ENCODE results near the gene CADM1. TPM values are rescaled to one million over a fixed set of nuclear protein-coding genes. Genes with fewer than 3 reads are reported as not detected.
A peak's percentile ranks its signal among the peaks of the same experiment; 100 is the strongest.

Gene CADM1
- total and polyA plus RNA-seq, 4 donors: 13.0 to 40.6 (median 28.9) TPM

DNA sequence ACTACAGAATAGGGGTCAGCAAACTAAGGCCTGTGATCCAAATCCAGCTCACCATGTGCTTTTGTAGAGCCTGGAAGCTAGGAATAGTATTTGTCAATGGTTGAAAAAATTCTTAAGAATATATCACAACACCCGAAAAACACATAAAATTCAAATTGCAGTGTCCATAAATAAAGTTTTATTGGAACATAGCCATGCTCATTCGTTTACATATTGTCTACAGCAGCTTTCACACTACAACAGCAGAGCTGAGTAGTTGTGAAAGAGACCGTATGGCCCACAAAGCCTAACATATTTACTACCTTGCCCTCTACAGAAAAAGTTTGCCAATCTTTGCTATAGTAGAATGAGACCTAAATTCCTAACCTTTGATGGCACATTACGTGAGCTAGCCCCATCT lies 125.7 kb downstream of the CADM1 start (continued):
- TF ChIP-seq, protein P1, sequence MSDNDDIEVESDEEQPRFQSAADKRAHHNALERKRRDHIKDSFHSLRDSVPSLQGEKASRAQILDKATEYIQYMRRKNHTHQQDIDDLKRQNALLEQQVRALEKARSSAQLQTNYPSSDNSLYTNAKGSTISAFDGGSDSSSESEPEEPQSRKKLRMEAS (IDR thresholded peaks at IDR 0.05): no peak
- no peak for TF ChIP-seq EGR1 (IDR thresholded peaks at IDR 0.05; ENCODE audit: low read depth in 2 of 2)
- no peak for TF ChIP-seq RAD21 (IDR thresholded peaks at IDR 0.05)
- no peak for TF ChIP-seq FOXA1 (IDR thresholded peaks at IDR 0.05)
- TF ChIP-seq, protein P2, sequence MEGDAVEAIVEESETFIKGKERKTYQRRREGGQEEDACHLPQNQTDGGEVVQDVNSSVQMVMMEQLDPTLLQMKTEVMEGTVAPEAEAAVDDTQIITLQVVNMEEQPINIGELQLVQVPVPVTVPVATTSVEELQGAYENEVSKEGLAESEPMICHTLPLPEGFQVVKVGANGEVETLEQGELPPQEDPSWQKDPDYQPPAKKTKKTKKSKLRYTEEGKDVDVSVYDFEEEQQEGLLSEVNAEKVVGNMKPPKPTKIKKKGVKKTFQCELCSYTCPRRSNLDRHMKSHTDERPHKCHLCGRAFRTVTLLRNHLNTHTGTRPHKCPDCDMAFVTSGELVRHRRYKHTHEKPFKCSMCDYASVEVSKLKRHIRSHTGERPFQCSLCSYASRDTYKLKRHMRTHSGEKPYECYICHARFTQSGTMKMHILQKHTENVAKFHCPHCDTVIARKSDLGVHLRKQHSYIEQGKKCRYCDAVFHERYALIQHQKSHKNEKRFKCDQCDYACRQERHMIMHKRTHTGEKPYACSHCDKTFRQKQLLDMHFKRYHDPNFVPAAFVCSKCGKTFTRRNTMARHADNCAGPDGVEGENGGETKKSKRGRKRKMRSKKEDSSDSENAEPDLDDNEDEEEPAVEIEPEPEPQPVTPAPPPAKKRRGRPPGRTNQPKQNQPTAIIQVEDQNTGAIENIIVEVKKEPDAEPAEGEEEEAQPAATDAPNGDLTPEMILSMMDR (IDR thresholded peaks at IDR 0.05; ENCODE audit: low read depth, low read length, missing input control): no peak
- no peak for TF ChIP-seq FOXA2 (IDR thresholded peaks at IDR 0.05)

DNA sequence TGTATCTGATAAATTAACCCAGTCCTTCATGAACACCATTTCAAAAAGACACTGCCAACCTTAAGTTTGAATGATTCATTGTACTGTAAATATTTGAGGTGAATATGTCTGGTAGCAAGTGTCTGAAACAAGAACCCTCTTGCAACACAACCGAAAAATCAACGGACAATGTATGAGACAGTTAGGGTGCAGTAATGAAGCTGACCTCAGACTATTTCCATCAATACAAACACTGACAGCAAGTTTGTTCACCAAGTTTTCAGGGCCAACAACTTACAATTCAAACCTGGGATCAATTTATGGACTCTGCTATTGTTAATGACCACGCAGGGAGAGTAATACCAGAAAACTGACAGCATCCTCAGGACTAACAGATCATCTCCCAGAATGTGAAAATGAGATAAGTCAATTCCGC lies 126.3 kb downstream of the CADM1 start:
- Histone ChIP-seq H3K27ac (ENCODE audit: low read depth in 1 of 2, low read length in 2 of 2) (no peak overlapping the region), H3K4me1 (ENCODE audit: control insufficient read depth in 4 of 4, insufficient read depth in 4 of 4, low read length in 3 of 4) (peaks cover 0 to 8% (median 4%) of the 10 kb centered on the region in 4 donors), H3K9ac (ENCODE audit: low read depth in 1 of 2, low read length in 2 of 2) (no peak overlapping the region), H3K27me3 (ENCODE audit: control insufficient read depth in 4 of 4, insufficient read depth in 4 of 4, low read length in 3 of 4) (no peaks in the 10 kb centered on the region), H3K9me3 (ENCODE audit: control insufficient read depth in 4 of 4, low read length in 3 of 4) (no peaks in the 10 kb centered on the region), H3K36me3 (ENCODE audit: control insufficient read depth in 4 of 4, insufficient read depth in 3 of 4, low read depth in 1 of 4, low read length in 3 of 4) (no peaks in the 10 kb centered on the region), H3K4me3 (ENCODE audit: low read depth in 1 of 3, low read length in 3 of 3) (no peak overlapping the region)
- DNase-seq (ENCODE audit: low spot score): no peak
- TF ChIP-seq RAD21 (IDR thresholded peaks at IDR 0.05) (peak in 1 of 2 donors; percentile 17), HNF4A (conservative IDR thresholded peaks at IDR 0.05) (peak; percentile 25 to 54), GABPA (IDR thresholded peaks at IDR 0.05 in 1 of 2, conservative IDR thresholded peaks at IDR 0.05 in 1 of 2) (no peak), JUND (IDR thresholded peaks at IDR 0.05) (peak in 1 of 2 donors; percentile 50), RXRA (IDR thresholded peaks at IDR 0.05) (peak in 1 of 2 donors; percentile 44)
- TF ChIP-seq, protein P3, sequence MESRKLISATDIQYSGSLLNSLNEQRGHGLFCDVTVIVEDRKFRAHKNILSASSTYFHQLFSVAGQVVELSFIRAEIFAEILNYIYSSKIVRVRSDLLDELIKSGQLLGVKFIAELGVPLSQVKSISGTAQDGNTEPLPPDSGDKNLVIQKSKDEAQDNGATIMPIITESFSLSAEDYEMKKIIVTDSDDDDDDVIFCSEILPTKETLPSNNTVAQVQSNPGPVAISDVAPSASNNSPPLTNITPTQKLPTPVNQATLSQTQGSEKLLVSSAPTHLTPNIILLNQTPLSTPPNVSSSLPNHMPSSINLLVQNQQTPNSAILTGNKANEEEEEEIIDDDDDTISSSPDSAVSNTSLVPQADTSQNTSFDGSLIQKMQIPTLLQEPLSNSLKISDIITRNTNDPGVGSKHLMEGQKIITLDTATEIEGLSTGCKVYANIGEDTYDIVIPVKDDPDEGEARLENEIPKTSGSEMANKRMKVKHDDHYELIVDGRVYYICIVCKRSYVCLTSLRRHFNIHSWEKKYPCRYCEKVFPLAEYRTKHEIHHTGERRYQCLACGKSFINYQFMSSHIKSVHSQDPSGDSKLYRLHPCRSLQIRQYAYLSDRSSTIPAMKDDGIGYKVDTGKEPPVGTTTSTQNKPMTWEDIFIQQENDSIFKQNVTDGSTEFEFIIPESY (IDR thresholded peaks at IDR 0.05): no peak
- 51% methylated on average over 4 of the region's 4 CpGs for WGBS

DNA sequence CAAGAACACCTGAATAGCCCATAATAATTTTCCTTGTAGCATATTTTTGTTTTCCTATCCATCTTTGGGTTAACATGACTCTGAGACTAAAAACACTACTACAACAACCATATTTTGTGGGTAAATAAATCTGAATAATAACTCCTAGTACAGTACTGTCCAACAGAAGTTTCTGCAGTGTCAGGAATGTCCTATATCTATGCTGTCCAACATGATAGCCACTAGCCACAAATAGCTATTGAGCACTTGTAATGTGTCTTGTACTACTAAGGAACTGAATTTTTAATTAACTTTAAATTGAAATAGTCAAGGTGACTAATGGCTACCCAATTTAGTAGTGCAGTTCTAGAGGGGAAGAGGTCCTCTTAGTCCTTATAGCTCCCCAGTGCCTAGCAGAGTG lies 135.6 kb downstream of the CADM1 start:
- Histone ChIP-seq H3K9me3 (ENCODE audit: control insufficient read depth in 4 of 4, low read length in 3 of 4) (no peaks in the 10 kb centered on the region), H3K4me1 (ENCODE audit: control insufficient read depth in 4 of 4, insufficient read depth in 4 of 4, low read length in 3 of 4) (no peaks in the 10 kb centered on the region), H3K36me3 (ENCODE audit: control insufficient read depth in 4 of 4, insufficient read depth in 3 of 4, low read depth in 1 of 4, low read length in 3 of 4) (peaks cover 0 to 3% (median 0%) of the 10 kb centered on the region in 4 donors), H3K4me3 (ENCODE audit: low read depth in 1 of 3, low read length in 3 of 3) (no peak overlapping the region), H3K27ac (ENCODE audit: low read depth in 1 of 2, low read length in 2 of 2) (no peak overlapping the region), H3K9ac (ENCODE audit: low read depth in 1 of 2, low read length in 2 of 2) (no peak overlapping the region), H3K27me3 (ENCODE audit: control insufficient read depth in 4 of 4, insufficient read depth in 4 of 4, low read length in 3 of 4) (no peaks in the 10 kb centered on the region)
- no peak for DNase-seq (ENCODE audit: low spot score)
- TF ChIP-seq HNF4A (conservative IDR thresholded peaks at IDR 0.05): no peak
- TF ChIP-seq RXRA (IDR thresholded peaks at IDR 0.05): no peak
- TF ChIP-seq, protein P2 (IDR thresholded peaks at IDR 0.05; ENCODE audit: low read depth, low read length, missing input control): no peak
- TF ChIP-seq FOXA1 (IDR thresholded peaks at IDR 0.05): no peak
- TF ChIP-seq TAF1 (conservative IDR thresholded peaks at IDR 0.05): no peak
- no peak for TF ChIP-seq EGR1 (IDR thresholded peaks at IDR 0.05; ENCODE audit: low read depth in 2 of 2)
- TF ChIP-seq FOXA2 (IDR thresholded peaks at IDR 0.05): no peak
- TF ChIP-seq GABPA (IDR thresholded peaks at IDR 0.05 in 1 of 2, conservative IDR thresholded peaks at IDR 0.05 in 1 of 2): no peak
- TF ChIP-seq SP1 (IDR thresholded peaks at IDR 0.05): no peak
- TF ChIP-seq, protein P4, sequence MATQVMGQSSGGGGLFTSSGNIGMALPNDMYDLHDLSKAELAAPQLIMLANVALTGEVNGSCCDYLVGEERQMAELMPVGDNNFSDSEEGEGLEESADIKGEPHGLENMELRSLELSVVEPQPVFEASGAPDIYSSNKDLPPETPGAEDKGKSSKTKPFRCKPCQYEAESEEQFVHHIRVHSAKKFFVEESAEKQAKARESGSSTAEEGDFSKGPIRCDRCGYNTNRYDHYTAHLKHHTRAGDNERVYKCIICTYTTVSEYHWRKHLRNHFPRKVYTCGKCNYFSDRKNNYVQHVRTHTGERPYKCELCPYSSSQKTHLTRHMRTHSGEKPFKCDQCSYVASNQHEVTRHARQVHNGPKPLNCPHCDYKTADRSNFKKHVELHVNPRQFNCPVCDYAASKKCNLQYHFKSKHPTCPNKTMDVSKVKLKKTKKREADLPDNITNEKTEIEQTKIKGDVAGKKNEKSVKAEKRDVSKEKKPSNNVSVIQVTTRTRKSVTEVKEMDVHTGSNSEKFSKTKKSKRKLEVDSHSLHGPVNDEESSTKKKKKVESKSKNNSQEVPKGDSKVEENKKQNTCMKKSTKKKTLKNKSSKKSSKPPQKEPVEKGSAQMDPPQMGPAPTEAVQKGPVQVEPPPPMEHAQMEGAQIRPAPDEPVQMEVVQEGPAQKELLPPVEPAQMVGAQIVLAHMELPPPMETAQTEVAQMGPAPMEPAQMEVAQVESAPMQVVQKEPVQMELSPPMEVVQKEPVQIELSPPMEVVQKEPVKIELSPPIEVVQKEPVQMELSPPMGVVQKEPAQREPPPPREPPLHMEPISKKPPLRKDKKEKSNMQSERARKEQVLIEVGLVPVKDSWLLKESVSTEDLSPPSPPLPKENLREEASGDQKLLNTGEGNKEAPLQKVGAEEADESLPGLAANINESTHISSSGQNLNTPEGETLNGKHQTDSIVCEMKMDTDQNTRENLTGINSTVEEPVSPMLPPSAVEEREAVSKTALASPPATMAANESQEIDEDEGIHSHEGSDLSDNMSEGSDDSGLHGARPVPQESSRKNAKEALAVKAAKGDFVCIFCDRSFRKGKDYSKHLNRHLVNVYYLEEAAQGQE (IDR thresholded peaks at IDR 0.05): no peak
- no peak for TF ChIP-seq NR2F2 (IDR thresholded peaks at IDR 0.05)
- TF ChIP-seq JUND (IDR thresholded peaks at IDR 0.05): no peak
- TF ChIP-seq RAD21 (IDR thresholded peaks at IDR 0.05): no peak
- TF ChIP-seq YY1 (IDR thresholded peaks at IDR 0.05): no peak
- TF ChIP-seq, protein P1 (IDR thresholded peaks at IDR 0.05): no peak
- TF ChIP-seq, protein P5, sequence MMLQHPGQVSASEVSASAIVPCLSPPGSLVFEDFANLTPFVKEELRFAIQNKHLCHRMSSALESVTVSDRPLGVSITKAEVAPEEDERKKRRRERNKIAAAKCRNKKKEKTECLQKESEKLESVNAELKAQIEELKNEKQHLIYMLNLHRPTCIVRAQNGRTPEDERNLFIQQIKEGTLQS (IDR thresholded peaks at IDR 0.05): no peak
- no peak for TF ChIP-seq HNF4G (IDR thresholded peaks at IDR 0.05)

Measured in liver (tissue), 9 donors.